GM12891 (cell line): ENCODE data around the gene CCBE1.

Experiments used
- POLR2A ChIP-seq: IDR thresholded peaks from 2 replicates; pipeline ENCODE4 v1.6.1; 2011; ENCODE audit warnings: low read depth, low read length, control low read depth
- POLR2AphosphoS5 ChIP-seq: IDR thresholded peaks from 2 replicates; pipeline ENCODE4 v1.6.1; 2011; ENCODE audit warnings: low read depth, low read length, control low read depth
- TAF1 ChIP-seq: IDR thresholded peaks from 2 replicates; pipeline ENCODE4 v1.6.1; 2011; ENCODE audit warnings: low read depth, low read length, control low read depth

DNA sequence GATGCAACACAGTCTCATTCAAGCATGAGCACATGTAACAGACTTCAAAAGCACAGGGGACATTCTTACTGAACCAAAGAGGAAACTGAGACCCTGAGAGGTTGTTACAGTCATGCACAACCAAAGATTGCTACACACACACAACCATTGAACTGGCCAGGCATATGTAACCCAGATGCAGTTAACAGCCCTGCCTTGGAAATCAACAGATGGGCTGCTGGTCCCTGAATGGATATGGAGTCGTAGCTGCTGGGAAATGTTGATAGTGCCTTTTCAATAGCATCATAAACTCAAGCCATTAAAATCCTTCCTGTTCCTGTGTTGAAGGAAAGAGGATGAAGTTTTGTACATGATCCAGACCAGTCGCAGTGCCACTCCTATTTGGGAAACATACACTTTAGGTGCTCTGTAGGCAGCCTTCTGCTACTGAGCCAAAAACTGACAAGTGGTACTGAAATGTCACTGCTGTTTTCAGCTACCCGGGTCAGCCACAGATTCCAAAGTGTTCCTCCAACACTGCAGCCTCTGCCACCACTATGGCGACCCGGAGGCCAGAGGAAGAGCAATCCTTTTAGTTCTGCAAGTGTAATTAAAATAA, 143.9 kb downstream of the CCBE1 start:
- TF ChIP-seq POLR2AphosphoS5 (no peak), POLR2A (no peak), TAF1 (no peak)
